Gastroesophageal sphincter (tissue), 3 donors: ENCODE results near the gene KRT34.
"Not testable (repeated sequence)": the region's sequence is repeated elsewhere in the genome, so short reads cannot be mapped to it uniquely, and the experiment has no call there.

Experiments used
- POLR2A ChIP-seq, 2 donors: fragments of 450-650 bp; IDR thresholded peaks; one replicate each; pipeline ENCODE4 v1.6.1; 2017; ENCODE audit warnings: antibody characterized with exemption in 2 of 2, mild to moderate bottlenecking in 2 of 2, moderate library complexity in 1 of 2
- POLR2AphosphoS5 ChIP-seq: sonication (generic); formaldehyde crosslinking; IDR thresholded peaks from one replicate; pipeline ENCODE4 v1.6.1; 2017; ENCODE audit warnings: antibody characterized with exemption
- TF ChIP-seq, protein P1 (sequence below), 4 experiments: fragments of 200-600 bp in 2 of 4; fragments of 450-650 bp in 2 of 4; sonication (generic) in 1 of 4; IDR thresholded peaks; one replicate each; pipeline ENCODE4 v1.5.1; 2017 to 2019; ENCODE audit warnings: antibody characterized with exemption in 4 of 4, mild to moderate bottlenecking in 2 of 4, moderate library complexity in 2 of 4

DNA sequence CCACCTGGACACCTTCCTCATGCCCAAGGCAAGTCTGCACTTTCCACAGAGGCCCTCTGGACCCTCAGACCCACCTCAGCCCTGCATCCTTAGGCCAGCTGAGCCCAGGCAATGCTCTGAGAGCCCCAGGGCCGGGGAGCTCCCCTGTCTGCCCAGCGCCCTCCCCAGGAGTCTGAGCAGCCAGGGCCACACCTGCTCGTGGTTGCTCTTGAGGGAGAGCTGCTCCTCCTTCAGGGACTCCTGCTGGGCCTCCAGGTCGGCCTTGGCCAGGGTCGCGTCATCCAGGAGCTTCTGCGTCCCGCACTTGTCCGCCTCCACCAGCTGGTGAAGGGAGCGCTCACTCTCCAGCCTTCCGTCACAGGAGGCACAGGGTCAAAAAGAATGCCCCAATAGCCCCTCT lies 40.5 kb upstream of the KRT34 start:
- TF ChIP-seq, protein P1, sequence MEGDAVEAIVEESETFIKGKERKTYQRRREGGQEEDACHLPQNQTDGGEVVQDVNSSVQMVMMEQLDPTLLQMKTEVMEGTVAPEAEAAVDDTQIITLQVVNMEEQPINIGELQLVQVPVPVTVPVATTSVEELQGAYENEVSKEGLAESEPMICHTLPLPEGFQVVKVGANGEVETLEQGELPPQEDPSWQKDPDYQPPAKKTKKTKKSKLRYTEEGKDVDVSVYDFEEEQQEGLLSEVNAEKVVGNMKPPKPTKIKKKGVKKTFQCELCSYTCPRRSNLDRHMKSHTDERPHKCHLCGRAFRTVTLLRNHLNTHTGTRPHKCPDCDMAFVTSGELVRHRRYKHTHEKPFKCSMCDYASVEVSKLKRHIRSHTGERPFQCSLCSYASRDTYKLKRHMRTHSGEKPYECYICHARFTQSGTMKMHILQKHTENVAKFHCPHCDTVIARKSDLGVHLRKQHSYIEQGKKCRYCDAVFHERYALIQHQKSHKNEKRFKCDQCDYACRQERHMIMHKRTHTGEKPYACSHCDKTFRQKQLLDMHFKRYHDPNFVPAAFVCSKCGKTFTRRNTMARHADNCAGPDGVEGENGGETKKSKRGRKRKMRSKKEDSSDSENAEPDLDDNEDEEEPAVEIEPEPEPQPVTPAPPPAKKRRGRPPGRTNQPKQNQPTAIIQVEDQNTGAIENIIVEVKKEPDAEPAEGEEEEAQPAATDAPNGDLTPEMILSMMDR (IDR thresholded peaks at IDR 0.05): not testable (repeated sequence)
- TF ChIP-seq POLR2AphosphoS5; POLR2A (IDR thresholded peaks at IDR 0.05): not testable (repeated sequence)
